ENCODE measurements around the gene GDPD4.

DNA sequence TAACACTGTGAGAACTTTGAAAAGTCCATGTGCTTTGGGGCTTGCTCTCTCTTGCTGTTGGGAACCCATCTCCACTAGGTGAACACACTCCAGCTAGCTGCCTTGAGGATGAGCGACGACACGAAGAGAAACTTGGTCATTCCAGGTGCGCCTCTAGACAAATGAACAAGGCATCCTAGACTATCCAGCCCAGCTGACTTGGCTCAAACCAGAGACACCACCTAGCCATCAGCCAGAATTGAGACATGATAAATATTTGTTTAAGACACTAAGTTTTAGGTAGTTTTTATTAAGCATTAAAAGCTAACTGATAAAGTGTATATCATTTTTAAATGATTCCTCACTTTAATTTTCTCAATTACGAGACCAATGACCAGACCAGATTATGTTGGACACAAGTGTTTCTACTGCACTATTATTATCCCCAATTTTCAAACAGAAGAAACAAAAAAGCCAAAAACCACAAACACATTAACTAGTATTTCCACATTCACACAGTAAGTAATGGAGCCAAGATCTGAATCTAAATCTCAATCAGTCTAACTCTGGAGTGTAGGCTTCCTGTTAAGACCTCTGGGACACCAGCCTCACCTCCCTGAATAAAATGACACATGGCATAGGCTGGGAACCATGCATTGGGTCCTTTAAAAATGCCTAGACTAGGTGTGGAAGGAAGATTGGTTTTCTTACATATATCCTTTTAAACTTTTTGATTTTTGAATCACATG, 70.4 kb downstream of the GDPD4 start:
- no peak for TF ChIP-seq POLR2A (IDR thresholded peaks at IDR 0.05)
- TF ChIP-seq CTCF (IDR thresholded peaks at IDR 0.05), result no peak

All from Peyer's patch (tissue), 4 donors.